Brain microvascular endothelial cell (primary cell): ENCODE measurements around the gene NSUN7.

ENCODE experiments used
- DNase-seq: peaks from one replicate; pipeline ENCODE4 v3.0.0-alpha.2; 2020
- H3K27ac ChIP-seq: fragments of 250-450 bp; sonication (Bioruptor Pico); 2 replicates; pipeline ENCODE4 v1.5.1; 2020; ENCODE audit warnings: mild to moderate bottlenecking, moderate library complexity
- H3K27me3 ChIP-seq: fragments of 250-450 bp; sonication (Bioruptor Pico); replicated peaks from 2 replicates; pipeline ENCODE4 v1.5.1; 2020; ENCODE audit warnings: mild to moderate bottlenecking
- H3K36me3 ChIP-seq: fragments of 250-450 bp; sonication (Bioruptor Pico); replicated peaks from 2 replicates; pipeline ENCODE4 v1.5.1; 2020; ENCODE audit warnings: mild to moderate bottlenecking
- H3K4me3 ChIP-seq: 2 replicates; pipeline ENCODE4 v1.5.1; 2011; ENCODE audit warnings: low read depth, mild to moderate bottlenecking, control low read depth, low read length, moderate library complexity
- CTCF ChIP-seq: IDR thresholded peaks from 2 replicates; pipeline ENCODE4 v1.5.1; 2011; ENCODE audit warnings: low read depth, mild to moderate bottlenecking, moderate library complexity, low read length, control low read depth, inconsistent platforms; ENCODE audit errors: missing control alignments
- in situ Hi-C: cut with HindIII; loops from 2 replicates; pipeline ENCODE4 v1.10.0; 2017; ENCODE audit warnings: low sequenced_read_pairs, low pct_ligation_motif_present

The NSUN7 gene

GRCh38 chr4:40844261-40844660 is 94.5 kb downstream of the NSUN7 start:
- Histone ChIP-seq H3K27ac (no peak overlapping the region), H3K36me3 (peaks cover 25% of the 10 kb centered on the region), H3K4me3 (no peak overlapping the region), H3K27me3 (no peaks in the 10 kb centered on the region)
- no peak for TF ChIP-seq CTCF
- DNase-seq: no peak
- in situ Hi-C loops: no loop called here

GRCh38 chr4:40845154-40845835 is 95.5 kb downstream of the NSUN7 start:
- no peak overlapping the region for H3K4me3 ChIP-seq
- no peak for TF ChIP-seq CTCF
- peaks cover 25% of the 10 kb centered on the region for H3K36me3 ChIP-seq
- no peak overlapping the region for H3K27ac ChIP-seq
- in situ Hi-C loops: no loop called here
- no peak for DNase-seq
- no peaks in the 10 kb centered on the region for H3K27me3 ChIP-seq

GRCh38 chr4:40846532-40846931 is 96.8 kb downstream of the NSUN7 start:
- in situ Hi-C loops: no loop called here
- DNase-seq: no peak

GRCh38 chr4:40848251-40848650 is 98.5 kb downstream of the NSUN7 start:
- peaks cover 11% of the 10 kb centered on the region for H3K36me3 ChIP-seq
- in situ Hi-C loops: no loop called here
- no peak for DNase-seq
- TF ChIP-seq CTCF: no peak
- no peak overlapping the region for H3K27ac ChIP-seq
- no peaks in the 10 kb centered on the region for H3K27me3 ChIP-seq
- H3K4me3 ChIP-seq: no peak overlapping the region

More at GRCh38 chr4:40846532-40846931, 96.8 kb downstream of the NSUN7 start:
- peaks cover 25% of the 10 kb centered on the region for H3K36me3 ChIP-seq
- H3K27me3 ChIP-seq: no peaks in the 10 kb centered on the region
- no peak overlapping the region for H3K4me3 ChIP-seq
- no peak overlapping the region for H3K27ac ChIP-seq
- no peak for TF ChIP-seq CTCF

- Histone ChIP-seq H3K27ac (no peak overlapping the region), H3K36me3 (peaks cover 14% of the 10 kb centered on the region), H3K4me3 (no peak overlapping the region), H3K27me3 (no peaks in the 10 kb centered on the region)
- in situ Hi-C loops: no loop called here
- TF ChIP-seq CTCF: no peak
- no peak for DNase-seq
Observed at GRCh38 chr4:40848940-40849339, 99.2 kb downstream of the NSUN7 start.

- Histone ChIP-seq H3K4me3 (no peak overlapping the region), H3K27me3 (no peaks in the 10 kb centered on the region), H3K36me3 (peaks cover 15% of the 10 kb centered on the region), H3K27ac (no peak overlapping the region)
- in situ Hi-C loops: no loop called here
- TF ChIP-seq CTCF: no peak
- DNase-seq: no peak
Observed at GRCh38 chr4:40850496-40850895, 100.7 kb downstream of the NSUN7 start.
